Upper lobe of left lung (tissue), 6 donors: ENCODE measurements around the gene C4orf50. TPM values are rescaled to one million over a fixed set of nuclear protein-coding genes. Genes with fewer than 3 reads are reported as not detected.

Source experiments
- ATAC-seq, 2 donors: fragments of 200-7000 bp; cut with Tn5 transposase; one replicate each; pipeline ENCODE4 v1.9.1; 2022; ENCODE audit warnings: mild to moderate bottlenecking in 2 of 2, moderate library complexity in 2 of 2; ENCODE audit not compliant: low FRiP score in 2 of 2
- DNase-seq, 2 donors: peaks; one replicate each; pipeline ENCODE4 v3.0.0-alpha.2; 2019 to 2020
- H3K27ac ChIP-seq, 4 donors: fragments of 200-600 bp; sonication (generic); one replicate each; pipeline ENCODE4 v1.5.1; 2016 to 2019
- H3K27me3 ChIP-seq, 4 donors: fragments of 200-600 bp; sonication (generic); one replicate each; pipeline ENCODE4 v1.5.1; 2017 to 2019
- H3K36me3 ChIP-seq, 4 donors: fragments of 200-600 bp; sonication (generic); one replicate each; pipeline ENCODE4 v1.5.1; 2016 to 2019
- H3K4me1 ChIP-seq, 4 donors: fragments of 200-600 bp; sonication (generic); one replicate each; pipeline ENCODE4 v1.5.1; 2018 to 2019
- H3K4me3 ChIP-seq, 4 donors: fragments of 200-600 bp; sonication (generic); one replicate each; pipeline ENCODE4 v1.5.1; 2017 to 2019; ENCODE audit warnings: mild to moderate bottlenecking in 2 of 4, moderate library complexity in 1 of 4
- H3K9me3 ChIP-seq, 4 donors: fragments of 200-600 bp; sonication (generic); one replicate each; pipeline ENCODE4 v1.5.1; 2018 to 2019
- CTCF ChIP-seq, 6 experiments: fragments of 450-650 bp in 4 of 6; fragments of 200-600 bp in 2 of 6; sonication (generic) in 2 of 6; IDR thresholded peaks; one replicate each; pipeline ENCODE4 v1.5.1; 2016 to 2019; ENCODE audit warnings: antibody characterized with exemption in 6 of 6
- EP300 ChIP-seq, 4 donors: sonication (generic); formaldehyde crosslinking; IDR thresholded peaks; one replicate each; pipeline ENCODE4 v1.5.1; 2017; ENCODE audit warnings: antibody characterized with exemption in 4 of 4, control low read depth in 2 of 4
- POLR2A ChIP-seq, 4 donors: fragments of 450-650 bp; IDR thresholded peaks; one replicate each; pipeline ENCODE4 v1.5.1; 2016 to 2017; ENCODE audit warnings: antibody characterized with exemption in 4 of 4, mild to moderate bottlenecking in 2 of 4
- POLR2AphosphoS5 ChIP-seq, 2 donors: sonication (generic); formaldehyde crosslinking; IDR thresholded peaks; one replicate each; pipeline ENCODE4 v1.5.1; 2017; ENCODE audit warnings: antibody characterized with exemption in 2 of 2
- WGBS, 2 donors: methylation state at CpG; one replicate each; pipeline ENCODE4 v1.1.5; 2017 to 2018; 5-methylcytosine and 5-hydroxymethylcytosine counted together
- total RNA-seq, 6 donors: library from RNA; depleted of rRNA in 4 of 6; stranded (reverse); fragments of >200 nt in 4 of 6; gene quantifications; one replicate each; pipeline versions ENCODE4 v1.1.0 to v1.2.1, GENCODE V29; 2016 to 2021
- donor health status: DM: no; HTN: no; CAD: no; lungs with moderate emphysema.
- donor health status: DM: no; HTN: yes; CAD: no; lungs with severe emphysema.

C4orf50 gene
- total RNA-seq, 6 donors from 2014 or later, result 0.03 to 1.3 (median 0.65) TPM

- WGBS, 2 donors, result 75 to 76% methylated on average over 6 of the region's 6 CpGs
- Histone ChIP-seq H3K27ac (no peak overlapping the region), H3K9me3 (no peaks in the 10 kb centered on the region), H3K4me1 (no peaks in the 10 kb centered on the region), H3K27me3 (no peaks in the 10 kb centered on the region), H3K4me3 (no peak overlapping the region), H3K36me3 (no peaks in the 10 kb centered on the region)
- ATAC-seq (no peak), DNase-seq (no peak)
- no peak for TF ChIP-seq POLR2AphosphoS5 (IDR thresholded peaks at IDR 0.05)
- no peak for TF ChIP-seq EP300 (IDR thresholded peaks at IDR 0.05)
- no peak for TF ChIP-seq POLR2A (IDR thresholded peaks at IDR 0.05)
- no peak for TF ChIP-seq CTCF (IDR thresholded peaks at IDR 0.05)
Observed at GRCh38 chr4:5923376-5923775, 94.9 kb downstream of the C4orf50 start.

GRCh38 chr4:5922556-5922955, 95.7 kb downstream of the C4orf50 start:
- TF ChIP-seq POLR2AphosphoS5 (IDR thresholded peaks at IDR 0.05) (no peak), POLR2A (IDR thresholded peaks at IDR 0.05) (no peak), EP300 (IDR thresholded peaks at IDR 0.05) (no peak), CTCF (IDR thresholded peaks at IDR 0.05) (no peak)
- DNase-seq (no peak), ATAC-seq (no peak)
- Histone ChIP-seq H3K27ac (no peak overlapping the region), H3K4me3 (no peak overlapping the region), H3K9me3 (no peaks in the 10 kb centered on the region), H3K27me3 (no peaks in the 10 kb centered on the region), H3K36me3 (no peaks in the 10 kb centered on the region), H3K4me1 (no peaks in the 10 kb centered on the region)
- WGBS, 2 donors, result 70 to 87% methylated on average over 2 to 3 of the region's 3 CpGs

GRCh38 chr4:5921981-5922380, 96.2 kb downstream of the C4orf50 start:
- H3K4me1 ChIP-seq, result no peaks in the 10 kb centered on the region
- TF ChIP-seq POLR2A (IDR thresholded peaks at IDR 0.05) (no peak), CTCF (IDR thresholded peaks at IDR 0.05) (no peak), POLR2AphosphoS5 (IDR thresholded peaks at IDR 0.05) (no peak), EP300 (IDR thresholded peaks at IDR 0.05) (no peak)
- H3K36me3 ChIP-seq, result no peaks in the 10 kb centered on the region
- H3K9me3 ChIP-seq, result no peaks in the 10 kb centered on the region
- H3K27me3 ChIP-seq, result no peaks in the 10 kb centered on the region
- ATAC-seq (no peak), DNase-seq (no peak)
- WGBS, 2 donors, result 42 to 62% methylated on average over 5 to 6 of the region's 6 CpGs
- no peak overlapping the region for H3K27ac ChIP-seq
- H3K4me3 ChIP-seq, result no peak overlapping the region

GRCh38 chr4:5921101-5921980, 96.9 kb downstream of the C4orf50 start:
- no peak overlapping the region for H3K27ac ChIP-seq
- TF ChIP-seq EP300 (IDR thresholded peaks at IDR 0.05) (no peak), POLR2AphosphoS5 (IDR thresholded peaks at IDR 0.05) (no peak), POLR2A (IDR thresholded peaks at IDR 0.05) (no peak), CTCF (IDR thresholded peaks at IDR 0.05) (no peak)
- no peaks in the 10 kb centered on the region for H3K27me3 ChIP-seq
- H3K36me3 ChIP-seq, result no peaks in the 10 kb centered on the region
- 34 to 42% methylated on average over 15 to 16 of the region's 16 CpGs for WGBS, 2 donors
- no peaks in the 10 kb centered on the region for H3K4me1 ChIP-seq
- no peak for DNase-seq
- no peak overlapping the region for H3K4me3 ChIP-seq
- no peaks in the 10 kb centered on the region for H3K9me3 ChIP-seq
- no peak for ATAC-seq

- Histone ChIP-seq H3K27ac (no peak overlapping the region), H3K9me3 (no peaks in the 10 kb centered on the region), H3K4me3 (no peak overlapping the region), H3K27me3 (no peaks in the 10 kb centered on the region), H3K36me3 (no peaks in the 10 kb centered on the region), H3K4me1 (no peaks in the 10 kb centered on the region)
- no peak for ATAC-seq
- 88 to 92% methylated on average over 6 to 7 of the region's 7 CpGs for WGBS, 2 donors
- no peak for DNase-seq
- no peak for TF ChIP-seq POLR2A (IDR thresholded peaks at IDR 0.05)
- no peak for TF ChIP-seq POLR2AphosphoS5 (IDR thresholded peaks at IDR 0.05)
- TF ChIP-seq EP300 (IDR thresholded peaks at IDR 0.05), result no peak
- no peak for TF ChIP-seq CTCF (IDR thresholded peaks at IDR 0.05)
Observed at GRCh38 chr4:5919571-5919970, 98.7 kb downstream of the C4orf50 start.
